Mesothelial cell of epicardium (in vitro differentiated cells): ENCODE data around the gene TFB1M. TPM values are rescaled to one million over a fixed set of nuclear protein-coding genes. Genes with fewer than 3 reads are reported as not detected.

Experiments used
- DNase-seq, 2 experiments: peaks; one replicate each; pipeline ENCODE4 v3.0.0; 2021; ENCODE audit warnings: low spot score in 2 of 2; ENCODE audit not compliant: unreplicated experiment in 2 of 2
- H3K27ac Mint-ChIP-seq: 2 replicates; pipeline ENCODE4 v1.8.0; 2021; ENCODE audit warnings: mixed read lengths
- H3K27me3 Mint-ChIP-seq: 2 replicates; pipeline ENCODE4 v1.8.0; 2021; ENCODE audit warnings: low read depth, mixed read lengths
- H3K36me3 Mint-ChIP-seq: 2 replicates; pipeline ENCODE4 v1.8.0; 2021; ENCODE audit warnings: mixed read lengths
- H3K4me1 Mint-ChIP-seq: 2 replicates; pipeline ENCODE4 v1.8.0; 2021; ENCODE audit warnings: mixed read lengths
- H3K4me3 Mint-ChIP-seq: 2 replicates; pipeline ENCODE4 v1.8.0; 2021; ENCODE audit warnings: mild to moderate bottlenecking, moderate library complexity, mixed read lengths
- H3K9me3 Mint-ChIP-seq: 2 replicates; pipeline ENCODE4 v1.8.0; 2021; ENCODE audit warnings: mixed read lengths
- total RNA-seq: library from RNA; stranded (reverse); gene quantifications from 3 replicates; pipeline ENCODE4 v1.2.1, GENCODE V29; 2021
- TF ChIP-seq, protein P1 (sequence below): fragments of 200-600 bp; sonication (generic); IDR thresholded peaks from one replicate; pipeline ENCODE4 v1.5.0; 2021; ENCODE audit warnings: antibody characterized with exemption; ENCODE audit not compliant: unreplicated experiment

The TFB1M gene
- total RNA-seq, 1 donor from 2014 or later: 27.9 TPM

GRCh38 chr6:155303361-155303870, 10.9 kb downstream of the TFB1M start:
- H3K27ac Mint-ChIP-seq: no peak overlapping the region
- H3K27me3 Mint-ChIP-seq: no peaks in the 10 kb centered on the region
- DNase-seq: no peak
- peaks cover 20% of the 10 kb centered on the region for H3K36me3 Mint-ChIP-seq
- no peaks in the 10 kb centered on the region for H3K9me3 Mint-ChIP-seq
- H3K4me3 Mint-ChIP-seq: no peak overlapping the region
- TF ChIP-seq, protein P1, sequence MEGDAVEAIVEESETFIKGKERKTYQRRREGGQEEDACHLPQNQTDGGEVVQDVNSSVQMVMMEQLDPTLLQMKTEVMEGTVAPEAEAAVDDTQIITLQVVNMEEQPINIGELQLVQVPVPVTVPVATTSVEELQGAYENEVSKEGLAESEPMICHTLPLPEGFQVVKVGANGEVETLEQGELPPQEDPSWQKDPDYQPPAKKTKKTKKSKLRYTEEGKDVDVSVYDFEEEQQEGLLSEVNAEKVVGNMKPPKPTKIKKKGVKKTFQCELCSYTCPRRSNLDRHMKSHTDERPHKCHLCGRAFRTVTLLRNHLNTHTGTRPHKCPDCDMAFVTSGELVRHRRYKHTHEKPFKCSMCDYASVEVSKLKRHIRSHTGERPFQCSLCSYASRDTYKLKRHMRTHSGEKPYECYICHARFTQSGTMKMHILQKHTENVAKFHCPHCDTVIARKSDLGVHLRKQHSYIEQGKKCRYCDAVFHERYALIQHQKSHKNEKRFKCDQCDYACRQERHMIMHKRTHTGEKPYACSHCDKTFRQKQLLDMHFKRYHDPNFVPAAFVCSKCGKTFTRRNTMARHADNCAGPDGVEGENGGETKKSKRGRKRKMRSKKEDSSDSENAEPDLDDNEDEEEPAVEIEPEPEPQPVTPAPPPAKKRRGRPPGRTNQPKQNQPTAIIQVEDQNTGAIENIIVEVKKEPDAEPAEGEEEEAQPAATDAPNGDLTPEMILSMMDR: no peak
- no peaks in the 10 kb centered on the region for H3K4me1 Mint-ChIP-seq

GRCh38 chr6:155301867-155302266, 12.4 kb downstream of the TFB1M start:
- Mint-ChIP-seq H3K4me3 (no peak overlapping the region), H3K9me3 (no peaks in the 10 kb centered on the region), H3K27ac (no peak overlapping the region)

DNA sequence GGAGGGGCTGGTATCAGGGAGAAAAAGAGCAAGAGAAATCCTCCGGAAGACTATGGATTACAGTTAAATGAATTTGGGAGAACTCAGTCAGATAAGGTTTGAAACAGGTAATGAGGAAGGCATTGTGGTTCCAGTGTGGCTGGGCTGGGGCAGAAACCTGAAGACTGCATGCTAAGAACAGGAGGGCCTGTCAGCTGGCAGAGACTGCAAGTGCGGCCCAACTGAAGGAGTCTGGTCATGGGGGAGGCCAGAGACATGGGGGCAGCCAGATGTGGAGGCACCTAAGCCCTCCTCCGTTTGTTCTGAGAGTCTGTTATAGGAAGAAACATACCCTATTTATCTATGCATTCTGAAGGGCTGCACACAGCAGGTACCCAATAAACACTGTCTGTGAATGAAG, 16.6 kb downstream of the TFB1M start:
- H3K27ac Mint-ChIP-seq: no peak overlapping the region
- TF ChIP-seq, protein P1: no peak
- no peaks in the 10 kb centered on the region for H3K27me3 Mint-ChIP-seq
- no peaks in the 10 kb centered on the region for H3K9me3 Mint-ChIP-seq
- H3K36me3 Mint-ChIP-seq: peaks cover 22% of the 10 kb centered on the region
- no peaks in the 10 kb centered on the region for H3K4me1 Mint-ChIP-seq
- no peak for DNase-seq
- H3K4me3 Mint-ChIP-seq: no peak overlapping the region

More at GRCh38 chr6:155301867-155302266, 12.4 kb downstream of the TFB1M start:
- Mint-ChIP-seq H3K36me3 (peaks cover 23% of the 10 kb centered on the region), H3K4me1 (no peaks in the 10 kb centered on the region), H3K27me3 (no peaks in the 10 kb centered on the region)
- TF ChIP-seq, protein P1: no peak
- no peak for DNase-seq

GRCh38 chr6:155292711-155293110, 21.6 kb downstream of the TFB1M start:
- TF ChIP-seq, protein P1: no peak
- Mint-ChIP-seq H3K27ac (no peak overlapping the region), H3K27me3 (no peaks in the 10 kb centered on the region), H3K9me3 (no peaks in the 10 kb centered on the region), H3K4me1 (peaks cover 11% of the 10 kb centered on the region), H3K4me3 (no peak overlapping the region), H3K36me3 (peaks cover 37% of the 10 kb centered on the region)
- DNase-seq: no peak

- H3K4me1 Mint-ChIP-seq: peaks cover 15% of the 10 kb centered on the region
- no peak overlapping the region for H3K4me3 Mint-ChIP-seq
- H3K9me3 Mint-ChIP-seq: no peaks in the 10 kb centered on the region
- TF ChIP-seq, protein P1: no peak
- DNase-seq: no peak
- H3K27me3 Mint-ChIP-seq: no peaks in the 10 kb centered on the region
- H3K27ac Mint-ChIP-seq: no peak overlapping the region
- H3K36me3 Mint-ChIP-seq: peaks cover 28% of the 10 kb centered on the region
Observed at GRCh38 chr6:155291291-155291690, 23.0 kb downstream of the TFB1M start.

DNA sequence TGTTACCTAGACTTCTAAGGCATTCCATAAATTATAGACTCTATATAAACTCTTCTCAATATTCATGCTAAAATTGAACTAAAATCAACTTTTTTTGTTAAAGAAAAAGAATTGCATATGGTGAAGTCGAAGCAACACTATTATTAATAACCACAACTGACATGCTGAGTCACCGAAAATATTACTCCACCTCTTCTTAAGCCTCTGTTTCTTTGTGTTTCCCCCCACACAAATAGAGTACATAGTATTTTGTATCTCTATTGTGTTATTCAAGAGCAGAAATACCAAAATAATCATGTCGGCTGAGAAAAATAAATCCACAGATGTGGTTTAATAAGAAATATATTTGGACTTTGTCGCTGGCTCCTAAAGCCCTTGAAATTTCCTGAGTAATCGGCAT, 23.8 kb downstream of the TFB1M start:
- Mint-ChIP-seq H3K27me3 (no peaks in the 10 kb centered on the region), H3K27ac (no peak overlapping the region), H3K9me3 (no peaks in the 10 kb centered on the region), H3K36me3 (peaks cover 28% of the 10 kb centered on the region), H3K4me1 (peaks cover 15% of the 10 kb centered on the region), H3K4me3 (no peak overlapping the region)
- DNase-seq: no peak
- TF ChIP-seq, protein P1: no peak
